Lung microvascular endothelial cell (primary cell): ENCODE measurements around the gene ZDHHC4. TPM values are rescaled to one million over a fixed set of nuclear protein-coding genes. Genes with fewer than 3 reads are reported as not detected.
A peak's percentile ranks its signal among the peaks of the same experiment; 100 is the strongest.
"Not testable (repeated sequence)": the region's sequence is repeated elsewhere in the genome, so short reads cannot be mapped to it uniquely, and the experiment has no call there.

Experiments
- DNase-seq, 2 donors: peaks; one replicate each; pipeline versions ENCODE4 v3.0.0 to v3.0.0-alpha.2; 2010; ENCODE audit warnings: low read depth in 2 of 2
- total RNA-seq: library from RNA; depleted of rRNA; stranded (reverse); fragments of >200 nt; gene quantifications from 2 replicates; pipeline ENCODE4 v1.2.1, GENCODE V29; 2014

The ZDHHC4 gene
- total RNA-seq, 1 donor from 2014 or later, result 37.1 TPM

- no peak for DNase-seq
Measured at GRCh38 chr7:6559896-6560295, 17.4 kb upstream of the ZDHHC4 start.

- no peak for DNase-seq
Measured at GRCh38 chr7:6562106-6562505, 15.1 kb upstream of the ZDHHC4 start.

- no peak for DNase-seq
Measured at GRCh38 chr7:6563936-6564770, 13.1 kb upstream of the ZDHHC4 start.

DNA sequence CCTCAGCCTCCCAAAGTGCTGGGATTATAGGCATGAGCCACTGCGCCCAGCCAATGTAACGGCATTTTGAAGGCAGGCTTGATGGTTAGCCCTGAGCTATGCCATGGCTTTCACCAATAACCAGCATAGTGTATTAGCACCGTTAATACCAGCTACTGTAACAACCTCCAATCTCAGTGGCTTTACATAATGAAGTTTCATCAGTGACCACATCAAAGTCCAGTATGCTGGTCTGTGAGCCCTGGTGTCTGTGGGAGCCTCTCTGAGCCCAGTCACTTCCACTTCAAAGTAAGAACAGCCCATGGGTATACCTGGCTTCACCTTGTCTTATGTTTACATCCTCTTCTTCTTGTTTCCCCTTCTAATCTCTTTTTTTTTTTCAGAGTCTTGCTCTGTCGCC, 11.6 kb upstream of the ZDHHC4 start:
- no peak for DNase-seq

DNA sequence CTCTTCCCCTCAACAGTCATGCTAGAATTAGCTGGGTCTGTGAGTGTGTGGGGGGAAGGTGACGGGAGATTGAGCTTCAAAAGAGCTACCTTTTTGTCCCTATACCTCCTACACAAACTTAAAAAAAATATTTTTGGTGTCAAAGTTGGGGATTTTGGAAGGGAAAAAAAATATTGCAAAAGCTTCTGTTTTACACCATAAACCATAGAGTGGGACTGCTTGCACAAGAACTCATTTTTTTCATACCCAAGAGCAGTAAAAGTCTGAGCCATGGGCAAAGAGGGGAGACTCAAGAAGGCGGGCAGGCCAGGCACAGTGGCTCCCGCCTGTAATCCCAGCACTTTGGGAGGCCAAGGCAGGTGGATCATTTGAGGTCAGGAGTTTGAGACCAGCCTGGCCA, 9.4 kb upstream of the ZDHHC4 start:
- no peak for DNase-seq

DNA sequence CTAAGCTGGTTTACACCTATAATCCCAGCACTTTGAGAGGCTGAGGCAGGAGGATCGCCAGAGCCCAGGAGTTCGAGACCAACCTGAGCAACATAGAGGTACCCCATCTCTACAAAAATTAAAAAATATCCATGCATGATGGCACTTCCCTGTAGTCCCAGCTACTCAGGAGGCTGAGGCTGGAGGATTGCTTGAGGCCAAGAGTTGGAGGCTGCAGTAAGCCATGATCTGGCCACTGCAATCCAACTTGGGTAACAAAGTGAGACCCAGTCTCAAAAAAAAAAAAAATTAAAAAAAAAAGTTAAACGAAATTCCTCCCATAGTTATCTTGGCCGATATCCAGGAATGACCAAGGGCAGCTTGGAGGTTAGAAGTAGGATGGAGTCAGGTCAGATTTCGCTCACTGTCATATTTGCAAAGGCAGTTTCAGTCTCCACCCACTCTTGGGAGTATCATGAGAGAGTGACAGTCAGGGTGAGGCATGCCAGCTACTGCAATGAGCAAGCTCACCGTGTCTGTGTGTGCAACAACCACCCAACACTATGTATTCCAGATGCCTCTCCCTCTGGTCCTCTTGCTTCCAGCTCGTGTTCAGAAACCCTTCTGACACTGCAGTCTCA, 6.0 kb upstream of the ZDHHC4 start:
- DNase-seq, result no peak

DNA sequence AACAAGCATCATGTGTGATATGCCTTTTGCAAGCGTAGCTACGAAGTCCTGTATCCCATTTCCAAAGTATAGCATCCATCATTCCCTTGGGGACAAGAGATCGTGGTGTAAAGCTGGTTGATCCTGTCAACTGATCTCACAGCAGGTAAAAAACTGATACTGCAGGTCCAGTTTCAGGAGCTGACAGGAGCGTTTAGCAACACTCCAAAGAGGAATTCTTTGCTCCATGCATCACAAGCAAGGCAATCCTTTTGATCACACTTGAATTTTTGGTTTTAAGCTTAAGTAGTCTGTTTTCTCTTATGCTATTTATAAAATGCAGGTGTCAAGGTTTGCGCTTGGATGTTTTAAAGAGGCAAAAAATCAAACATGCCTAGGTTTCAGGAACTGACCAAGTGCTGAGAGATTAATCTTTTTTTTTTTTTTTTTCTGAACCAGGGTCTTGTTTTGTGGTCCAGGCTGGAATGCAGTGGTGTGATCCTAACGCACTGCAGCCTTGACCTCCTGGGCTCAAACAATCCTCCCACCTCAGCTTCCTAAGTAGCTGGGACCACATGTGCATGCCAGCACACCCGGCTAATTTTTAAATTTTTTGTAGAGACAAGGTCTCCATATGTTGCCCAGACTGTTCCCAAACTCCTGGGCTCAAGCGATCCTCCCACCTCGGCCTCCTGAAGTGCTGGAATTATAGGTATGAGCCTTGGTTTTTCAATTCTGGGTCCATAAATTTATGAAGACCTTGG, 1.8 kb upstream of the ZDHHC4 start:
- no peak for DNase-seq

DNA sequence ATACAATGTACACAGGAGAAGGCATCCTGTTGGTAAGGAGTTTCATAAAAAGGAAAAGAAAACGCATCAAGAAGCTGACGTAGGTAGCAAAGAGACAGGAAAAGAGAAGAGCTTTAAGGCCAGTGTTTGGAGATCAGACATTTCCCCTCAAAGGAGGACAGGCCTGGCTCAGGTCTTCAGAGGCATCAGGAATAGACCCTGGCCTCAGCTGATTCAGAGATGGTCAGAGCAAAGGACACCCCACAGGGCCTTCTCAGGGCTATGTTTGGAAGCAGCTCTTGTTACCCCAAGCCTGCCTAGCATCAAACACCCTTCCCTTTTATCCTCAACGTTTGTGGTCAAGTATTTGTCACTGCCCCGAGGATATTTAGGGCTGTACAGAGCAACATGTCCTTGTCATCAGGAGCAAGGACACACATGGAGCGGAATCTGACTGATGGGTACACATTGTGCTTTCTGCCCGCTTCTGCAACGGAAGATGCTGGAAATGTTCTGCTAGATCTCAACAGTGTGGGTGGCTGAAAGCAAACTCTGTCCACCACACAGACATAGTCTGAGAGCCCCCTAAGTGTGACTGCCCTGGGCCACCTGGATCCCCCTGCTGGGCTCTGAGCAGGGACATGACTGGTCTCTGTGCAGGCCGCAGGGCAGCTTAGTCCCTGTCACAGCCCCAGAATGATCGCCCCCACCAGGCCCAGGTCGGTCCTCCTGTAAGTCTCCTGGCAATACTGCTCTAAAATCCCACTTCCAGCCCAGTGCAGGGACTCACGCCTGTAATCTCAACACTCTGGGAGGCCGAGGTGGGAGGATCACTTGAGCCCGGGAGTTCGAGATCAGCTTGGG, 1.0 kb upstream of the ZDHHC4 start:
- DNase-seq, result no peak

DNA sequence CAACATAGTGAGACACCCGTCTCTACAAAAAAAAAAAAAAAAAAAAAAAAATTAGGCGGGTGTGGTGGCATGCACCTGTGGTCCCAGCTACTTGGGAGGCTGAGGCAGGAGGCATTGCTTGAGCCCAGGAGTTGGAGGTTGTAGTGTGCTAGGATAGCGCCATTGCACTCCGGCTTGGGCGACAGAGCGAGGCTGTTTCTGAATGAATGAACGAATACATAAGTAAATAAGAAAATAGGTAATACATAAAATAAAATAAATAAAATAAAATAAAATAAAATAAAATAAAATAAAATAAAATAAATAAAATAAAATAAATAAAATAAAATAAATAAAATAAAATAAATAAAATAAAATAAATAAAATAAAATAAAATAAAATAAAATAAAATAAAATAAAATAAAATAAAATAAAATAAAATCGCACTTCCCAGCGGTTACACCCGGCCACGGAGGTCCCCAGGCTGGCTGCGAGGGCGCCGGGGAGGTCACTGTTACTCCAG, 336 bp upstream of the ZDHHC4 start:
- DNase-seq, result not testable (repeated sequence)

GRCh38 chr7:6578114-6579084, 1.1 kb downstream of the ZDHHC4 start:
- no peak for DNase-seq

- DNase-seq, result peak in 1 of 2 donors; percentile 36
Measured at GRCh38 chr7:6579446-6579845, 2.2 kb downstream of the ZDHHC4 start.

GRCh38 chr7:6585746-6586432, 8.6 kb downstream of the ZDHHC4 start:
- not testable (repeated sequence) for DNase-seq

DNA sequence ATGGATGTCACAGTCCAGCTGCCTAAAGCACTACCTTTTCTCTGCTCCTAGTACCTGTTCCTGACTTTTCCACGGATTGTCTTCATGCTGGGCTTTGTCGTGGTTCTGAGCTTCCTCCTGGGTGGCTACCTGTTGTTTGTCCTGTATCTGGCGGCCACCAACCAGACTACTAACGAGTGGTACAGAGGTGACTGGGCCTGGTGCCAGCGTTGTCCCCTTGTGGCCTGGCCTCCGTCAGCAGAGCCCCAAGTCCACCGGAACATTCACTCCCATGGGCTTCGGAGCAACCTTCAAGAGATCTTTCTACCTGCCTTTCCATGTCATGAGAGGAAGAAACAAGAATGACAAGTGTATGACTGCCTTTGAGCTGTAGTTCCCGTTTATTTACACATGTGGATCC, 11.3 kb downstream of the ZDHHC4 start:
- DNase-seq, result no peak

DNA sequence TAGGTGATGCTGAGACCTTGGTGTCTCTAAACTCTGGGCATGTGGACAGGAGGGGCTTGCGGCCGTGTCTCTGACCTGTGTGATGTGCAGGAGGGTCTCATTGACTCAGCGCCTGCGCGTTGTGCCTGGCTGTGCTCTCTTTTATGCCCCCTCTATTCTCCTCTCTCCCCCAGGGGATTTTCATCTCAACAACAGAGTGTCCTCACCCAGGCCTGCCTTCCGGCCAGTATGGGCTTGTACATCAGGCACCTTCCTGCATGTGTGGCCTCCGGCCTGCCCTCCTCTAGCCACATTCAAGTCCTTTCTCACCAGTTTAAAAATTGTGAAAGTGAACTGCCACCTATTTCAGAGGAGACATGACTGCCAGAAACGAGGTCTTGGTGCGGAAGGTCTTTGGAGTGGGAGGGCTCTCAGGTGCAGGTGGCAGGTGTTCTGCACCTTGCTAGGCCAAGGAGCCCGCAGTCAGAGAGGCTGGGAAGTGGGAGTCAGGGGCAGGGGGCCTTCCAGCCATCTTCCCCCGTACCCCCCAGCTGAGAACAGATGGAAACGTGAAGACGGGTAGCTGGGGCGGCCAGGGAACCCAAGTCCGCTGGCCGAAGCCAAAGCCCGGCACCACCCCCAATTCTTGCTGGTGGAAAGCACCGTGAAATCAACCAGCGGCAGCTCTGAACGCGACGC, 12.0 kb downstream of the ZDHHC4 start:
- no peak for DNase-seq

DNA sequence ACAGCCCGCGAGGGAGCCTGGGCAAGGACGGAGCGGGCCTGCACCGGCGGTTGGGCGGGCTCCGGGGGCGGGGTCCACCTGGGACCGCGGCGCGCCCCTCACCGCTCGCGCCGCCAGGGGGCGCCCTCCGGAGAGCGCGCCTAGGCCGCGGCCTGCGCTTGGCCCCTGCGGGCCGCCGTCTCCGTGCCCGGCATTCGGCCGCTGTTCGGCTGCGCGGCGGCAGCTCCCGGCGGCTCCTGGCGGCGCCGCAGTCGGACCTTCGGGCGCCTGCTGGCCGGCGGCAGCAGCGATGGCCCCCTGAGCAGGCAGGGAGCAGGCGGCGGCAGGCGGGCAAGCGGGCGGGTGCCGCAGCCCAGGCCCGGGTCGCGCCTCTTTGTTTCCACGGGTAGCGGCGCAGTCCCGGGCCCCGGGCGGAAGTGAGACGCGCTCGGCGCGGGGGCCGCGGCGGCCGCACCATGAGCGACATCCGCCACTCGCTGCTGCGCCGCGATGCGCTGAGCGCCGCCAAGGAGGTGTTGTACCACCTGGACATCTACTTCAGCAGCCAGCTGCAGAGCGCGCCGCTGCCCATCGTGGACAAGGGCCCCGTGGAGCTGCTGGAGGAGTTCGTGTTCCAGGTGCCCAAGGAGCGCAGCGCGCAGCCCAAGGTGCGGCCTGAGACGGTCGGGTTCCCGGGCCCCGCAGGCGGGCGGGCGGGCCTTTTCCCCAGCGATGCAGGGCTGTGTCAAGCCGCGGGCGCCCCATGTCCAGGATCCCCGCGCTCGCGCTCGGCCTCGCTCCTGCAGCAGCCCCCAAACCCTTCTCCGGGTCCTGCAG, 12.8 kb downstream of the ZDHHC4 start, which contains the start of gene INTS15:
INTS15 (plus strand) TSS at position 193 of the 816 bp plus-strand sequence; CDS start at position 456, 263 bp downstream.
- DNase-seq, result peak; percentile 83 to 90

GRCh38 chr7:6590645-6591110, 13.4 kb downstream of the ZDHHC4 start:
- DNase-seq, result no peak

- no peak for DNase-seq
Measured at GRCh38 chr7:6600093-6600492, 22.8 kb downstream of the ZDHHC4 start.

- no peak for DNase-seq
Measured at GRCh38 chr7:6604458-6604857, 27.2 kb downstream of the ZDHHC4 start.
